ENCODE measurements around the gene TCHP.
A peak's percentile ranks its signal among the peaks of the same experiment; 100 is the strongest.
"Not testable (repeated sequence)": the region's sequence is repeated elsewhere in the genome, so short reads cannot be mapped to it uniquely, and the experiment has no call there.

The TCHP gene

DNA sequence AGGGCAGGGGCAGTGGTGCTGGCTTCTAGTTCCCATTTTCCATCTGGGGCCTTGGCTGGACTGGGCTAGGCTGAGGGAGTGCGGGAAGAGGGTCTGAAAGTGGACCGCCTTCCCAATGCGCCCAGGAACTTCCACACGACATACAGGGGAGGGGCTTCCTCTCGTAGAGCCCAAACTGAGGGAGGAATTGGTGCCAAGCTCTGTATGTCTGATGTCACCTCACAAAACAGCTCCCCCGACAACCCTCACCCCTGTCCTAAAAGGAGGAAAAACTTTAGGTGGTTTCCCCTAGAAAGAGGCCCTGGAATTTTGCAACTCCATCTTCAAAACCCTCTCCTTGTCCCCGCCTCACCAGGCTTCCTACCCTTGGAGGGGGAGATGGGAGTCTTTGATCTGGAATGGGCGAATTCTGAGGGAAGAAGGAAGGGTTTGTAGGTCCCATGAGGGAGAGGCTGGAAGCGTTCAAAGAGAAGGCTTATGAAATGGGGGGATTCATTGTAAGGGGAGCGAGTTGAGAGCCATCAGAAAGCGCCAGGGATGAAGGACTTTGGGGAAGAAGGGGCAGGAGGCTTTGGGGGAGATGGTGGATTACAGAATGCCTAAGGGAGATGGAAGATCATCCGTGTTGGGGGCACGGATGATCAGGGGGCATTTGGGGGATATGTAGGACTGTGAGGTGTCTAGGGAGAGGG lies 20.6 kb upstream of the TCHP start:
- DNase-seq: no peak

DNA sequence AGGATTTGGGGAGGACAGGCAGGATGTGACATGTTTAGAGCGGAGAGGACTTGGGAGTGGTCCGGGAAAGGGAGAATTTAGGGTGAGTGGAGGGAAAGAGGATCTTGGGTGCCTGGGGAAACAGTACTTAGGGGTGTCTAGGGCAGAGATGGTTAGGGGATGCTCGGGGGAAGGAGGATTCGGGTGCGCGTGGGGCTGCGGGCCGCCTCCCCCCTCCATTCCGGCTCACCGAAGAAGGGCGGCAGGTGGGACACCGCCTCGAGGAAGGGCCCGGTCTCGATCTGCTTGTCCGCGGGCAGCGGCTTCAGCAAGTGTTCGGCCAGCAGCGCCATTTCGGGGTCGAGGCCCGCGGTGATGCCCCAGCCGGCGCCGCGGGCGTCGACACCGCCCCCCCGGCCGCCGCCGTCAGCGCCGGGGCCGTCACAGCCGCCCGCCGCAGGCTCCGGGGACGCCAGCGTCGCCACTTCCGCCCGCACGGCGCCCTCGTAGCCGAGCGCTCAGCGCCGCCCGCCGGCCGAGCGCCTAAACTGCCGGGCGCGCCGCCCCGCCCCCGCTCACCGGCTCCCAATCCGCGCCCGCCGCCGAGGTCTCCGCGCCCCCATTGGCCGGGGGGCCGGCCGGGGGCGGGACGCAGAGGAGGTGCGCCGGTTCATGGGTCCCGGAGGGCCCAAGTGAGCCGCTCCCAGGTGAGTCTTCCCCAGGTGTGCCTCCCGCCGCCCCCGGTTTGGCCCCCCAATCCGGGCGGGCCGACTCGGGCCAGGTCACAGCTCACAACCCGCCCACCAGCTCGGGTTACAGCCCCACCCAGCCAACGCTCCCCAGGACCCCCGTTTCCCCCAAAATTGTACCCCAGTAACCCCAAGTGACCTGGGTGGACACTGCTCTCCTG lies 19.8 kb upstream of the TCHP start, which contains the start of gene GLTP:
GLTP (minus strand) TSS at position 499 of the 889 bp plus-strand sequence; CDS start at position 332, 167 bp downstream.
- peak; percentile 72 for DNase-seq

DNA sequence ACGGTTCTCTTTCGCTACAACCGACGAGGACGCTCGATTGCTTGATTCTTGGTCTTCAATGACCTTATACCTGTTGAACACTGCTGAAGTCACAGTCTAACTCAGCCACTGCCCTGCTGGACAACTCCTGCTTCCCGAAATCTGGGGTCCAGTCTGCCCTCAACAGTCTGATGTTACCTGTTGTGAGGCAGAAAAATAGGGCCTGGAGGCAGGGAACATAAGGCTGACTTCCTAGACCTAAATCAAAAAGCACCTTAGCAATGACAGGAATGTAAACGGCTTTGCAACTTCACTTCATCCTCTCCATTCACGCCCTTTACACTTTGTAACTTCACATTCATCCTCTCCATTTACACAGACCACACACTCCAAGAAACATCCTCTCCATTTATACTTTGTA lies 19.1 kb upstream of the TCHP start:
- no peak for DNase-seq

DNA sequence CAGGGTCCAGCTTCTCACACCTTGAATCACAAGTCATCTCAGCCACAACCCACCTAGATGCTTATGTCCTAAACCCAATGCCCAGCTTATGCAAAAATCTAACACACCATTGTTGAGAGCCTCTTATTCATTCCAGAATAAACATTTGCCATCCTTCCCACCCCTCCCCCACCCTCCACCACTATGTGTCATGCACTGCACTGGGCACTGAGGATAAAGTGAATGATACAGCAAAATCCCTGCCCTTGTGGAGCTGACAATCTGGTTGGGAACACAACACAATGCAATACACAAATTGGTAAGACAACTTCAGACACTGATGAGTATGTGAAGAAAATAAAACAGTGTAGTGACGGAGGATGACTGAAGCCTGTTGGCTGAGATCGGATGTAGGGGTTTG lies 18.3 kb upstream of the TCHP start:
- no peak for DNase-seq

DNA sequence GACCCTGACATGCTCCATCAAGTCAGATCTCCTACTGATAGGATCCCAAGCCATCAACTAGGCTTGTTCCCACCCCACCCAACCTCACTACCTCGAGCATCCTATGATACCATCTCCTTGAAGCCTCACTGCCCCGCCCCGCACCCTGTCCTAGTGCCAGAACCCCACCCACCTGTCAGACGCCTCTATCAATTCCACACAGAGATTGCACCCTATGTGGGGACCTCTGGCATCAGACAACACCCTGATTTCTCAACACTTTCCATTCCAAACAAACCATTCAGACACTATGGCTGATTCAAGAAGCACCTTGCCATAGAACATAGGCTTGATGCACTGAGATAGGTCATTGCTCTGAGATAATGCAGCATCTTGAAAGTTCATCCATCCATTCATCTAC lies 16.6 kb upstream of the TCHP start:
- DNase-seq: peak; percentile 24

DNA sequence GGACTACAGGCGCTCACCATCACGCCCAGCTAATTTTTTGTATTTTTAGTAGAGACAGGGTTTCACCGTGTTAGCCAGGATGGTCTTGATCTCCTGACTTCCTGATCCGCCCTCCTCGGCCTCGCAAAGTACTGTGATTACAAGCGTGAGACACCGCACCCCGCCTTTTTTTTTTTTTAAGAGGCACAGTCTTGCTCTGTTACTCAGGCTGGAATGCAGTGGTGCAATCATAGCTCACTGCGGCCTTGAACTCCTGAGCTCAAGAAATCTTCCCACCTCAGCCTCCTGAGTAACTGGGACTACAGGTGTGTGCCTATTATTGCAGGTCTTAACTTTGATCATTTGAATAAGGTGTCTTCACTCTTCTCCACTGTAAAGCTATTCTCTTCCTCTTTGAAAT lies 14.5 kb upstream of the TCHP start:
- DNase-seq: peak; percentile 81

DNA sequence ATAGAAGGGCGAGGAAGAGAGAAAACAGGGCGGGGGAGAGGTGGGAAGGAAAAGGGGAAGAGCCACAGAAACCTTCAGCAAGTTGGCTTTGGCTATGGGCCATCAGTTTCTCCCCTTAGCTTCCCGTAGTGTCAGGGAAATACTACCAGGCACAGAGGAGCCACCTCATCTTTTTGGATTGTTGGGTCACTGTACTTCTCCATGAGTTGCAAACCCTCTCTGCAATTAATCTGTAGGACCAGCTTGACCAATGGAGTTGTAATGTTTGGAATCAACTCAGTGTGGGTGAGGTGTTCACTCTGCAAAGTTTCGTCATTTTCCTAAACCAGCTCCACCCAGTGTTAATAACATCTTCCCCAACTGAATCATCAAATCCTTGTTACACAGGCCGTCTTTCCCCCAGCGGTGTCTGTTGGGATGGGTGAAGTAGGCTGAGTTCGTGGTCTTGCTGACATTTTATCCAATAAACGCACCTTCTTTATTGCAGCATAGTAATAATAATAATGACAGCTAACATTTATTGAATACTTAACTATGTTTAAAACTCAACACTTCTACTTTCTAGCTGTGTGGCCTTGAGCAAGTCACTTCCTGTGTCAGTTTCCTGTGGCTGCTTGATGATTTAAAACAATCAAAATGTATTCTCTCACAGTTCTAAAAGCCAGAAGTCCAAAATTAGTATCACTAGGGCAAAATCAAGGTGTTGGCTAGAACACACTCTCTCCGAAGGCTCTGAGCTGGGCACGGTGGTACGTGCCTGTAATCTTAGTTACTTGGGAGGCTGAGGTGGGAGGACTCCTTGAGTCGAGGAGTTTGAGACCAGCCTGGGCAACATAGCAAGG lies 11.7 kb upstream of the TCHP start:
- DNase-seq: peak; percentile 98

DNA sequence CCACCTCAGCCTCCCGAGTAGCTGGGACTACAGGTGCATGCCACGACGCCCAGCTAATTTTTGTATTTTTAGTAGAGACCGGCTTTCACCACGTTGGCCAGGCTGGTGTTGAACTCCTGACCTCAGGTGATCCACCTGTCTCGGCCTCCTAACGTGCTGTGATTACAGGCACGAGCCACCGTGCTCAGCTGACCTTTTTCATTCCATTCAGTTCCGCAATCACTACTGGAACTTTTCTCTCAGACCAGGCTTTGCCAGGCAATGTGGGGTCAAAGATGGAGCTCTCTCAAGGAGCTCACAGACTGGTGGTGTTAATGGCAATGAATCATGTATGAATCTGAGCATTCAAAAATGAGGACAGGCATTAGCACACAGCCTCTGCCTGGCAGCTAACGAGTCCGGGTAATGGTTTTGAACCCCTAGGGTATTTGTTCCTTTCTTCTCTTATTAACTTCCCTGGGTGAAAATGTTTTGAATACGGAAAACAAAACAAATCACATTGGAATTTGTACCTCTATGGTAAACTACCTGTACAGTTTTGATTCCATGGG lies 9.4 kb upstream of the TCHP start:
- DNase-seq: no peak

DNA sequence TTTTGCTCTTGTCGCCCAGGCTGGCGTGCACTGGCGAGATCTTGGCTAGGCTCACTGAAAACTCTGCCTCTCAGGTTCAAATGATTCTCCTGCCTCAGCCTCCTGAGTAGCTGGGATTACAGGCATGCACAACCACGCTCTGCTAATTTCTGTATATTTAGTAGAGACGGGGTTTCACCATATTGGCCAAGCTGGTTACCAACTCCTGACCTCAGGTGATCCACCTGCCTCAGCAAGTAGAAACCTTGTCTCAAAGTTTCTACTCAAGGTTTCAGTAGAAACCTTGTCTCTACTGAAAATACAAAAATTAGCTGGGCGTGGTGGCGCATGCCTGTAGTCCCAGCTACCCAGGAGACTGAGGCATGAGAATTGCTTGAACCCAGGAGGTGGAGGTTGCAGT lies 8.3 kb upstream of the TCHP start:
- DNase-seq: not testable (repeated sequence)

DNA sequence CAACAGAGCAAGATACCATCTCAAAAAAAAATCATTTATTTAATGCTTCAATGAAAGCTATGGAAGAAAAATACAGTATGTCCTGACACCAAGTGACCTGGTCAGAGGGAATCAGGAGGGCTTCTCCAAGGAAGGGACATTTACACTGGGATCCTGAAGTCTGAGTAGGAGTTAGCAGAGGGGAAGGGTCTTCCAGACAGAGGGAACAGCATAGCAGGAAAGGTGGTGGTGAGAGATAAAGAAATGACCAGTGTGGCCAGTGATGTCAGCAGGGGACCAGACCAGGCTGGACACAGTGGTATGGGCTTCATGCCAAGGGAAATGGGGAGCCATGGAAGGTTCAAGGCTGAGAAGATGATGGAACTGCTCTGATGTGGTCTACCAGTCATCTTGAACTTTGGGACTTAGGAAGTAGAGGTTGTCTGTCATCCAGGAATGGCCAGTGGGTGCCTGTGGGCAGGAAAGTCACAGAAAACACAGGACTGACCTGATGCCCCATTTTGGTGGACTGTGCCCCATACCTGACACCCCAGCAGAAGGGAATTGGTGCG lies 7.8 kb upstream of the TCHP start:
- no peak for DNase-seq

DNA sequence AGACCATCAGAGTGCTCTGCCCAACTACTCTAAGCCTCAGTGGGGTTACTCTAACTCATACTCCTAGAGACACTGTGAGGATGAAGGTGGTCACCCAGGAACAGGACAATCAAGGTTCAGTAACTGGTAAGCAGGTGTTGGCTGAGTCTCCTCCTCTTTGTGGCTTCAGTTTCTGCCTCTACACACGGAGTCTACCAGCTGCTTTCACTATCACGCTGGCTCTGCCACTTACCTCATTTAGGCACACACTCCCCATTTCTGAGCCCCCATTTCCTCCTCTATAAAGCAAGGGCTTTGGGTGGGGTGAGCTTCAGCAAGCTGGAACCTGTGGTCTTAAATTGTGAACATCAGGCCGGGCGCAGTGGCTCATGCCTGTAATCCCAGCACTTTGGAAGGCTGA lies 7.3 kb upstream of the TCHP start:
- no peak for DNase-seq

DNA sequence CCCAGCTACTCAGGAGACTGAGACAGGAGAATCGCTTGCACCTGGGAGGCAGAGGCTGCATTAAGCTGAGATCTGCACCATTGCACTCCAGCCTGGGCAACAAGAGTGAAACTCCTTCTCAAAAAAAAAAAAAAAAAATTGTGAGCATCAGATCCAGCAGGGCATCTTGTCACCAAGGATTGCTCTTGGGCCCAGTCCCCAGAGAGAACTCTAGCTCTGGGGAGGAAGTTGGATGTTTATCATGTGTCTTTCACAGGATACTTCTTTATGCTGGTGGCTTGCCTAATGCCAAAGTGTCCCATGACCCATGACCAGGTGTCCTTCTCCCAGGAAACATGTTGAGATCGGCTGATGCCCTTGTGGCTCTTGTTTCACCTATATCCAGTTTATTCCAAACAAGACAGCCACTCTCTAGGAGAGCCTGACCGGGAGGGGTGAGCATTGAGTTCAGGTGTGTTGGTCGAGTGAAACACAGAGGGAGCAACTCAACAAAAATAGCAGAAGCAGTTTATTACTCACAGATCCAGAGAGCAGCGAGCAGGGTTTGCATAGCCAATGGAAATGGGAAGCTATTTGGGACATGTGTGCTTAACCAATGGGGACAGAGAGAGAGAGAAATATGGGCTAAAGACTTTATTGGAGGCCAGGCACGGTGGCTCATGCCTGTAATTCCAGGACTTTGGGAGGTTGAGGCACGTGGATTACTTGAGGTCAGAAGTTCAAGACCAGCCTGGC lies 6.6 kb upstream of the TCHP start:
- DNase-seq: no peak

DNA sequence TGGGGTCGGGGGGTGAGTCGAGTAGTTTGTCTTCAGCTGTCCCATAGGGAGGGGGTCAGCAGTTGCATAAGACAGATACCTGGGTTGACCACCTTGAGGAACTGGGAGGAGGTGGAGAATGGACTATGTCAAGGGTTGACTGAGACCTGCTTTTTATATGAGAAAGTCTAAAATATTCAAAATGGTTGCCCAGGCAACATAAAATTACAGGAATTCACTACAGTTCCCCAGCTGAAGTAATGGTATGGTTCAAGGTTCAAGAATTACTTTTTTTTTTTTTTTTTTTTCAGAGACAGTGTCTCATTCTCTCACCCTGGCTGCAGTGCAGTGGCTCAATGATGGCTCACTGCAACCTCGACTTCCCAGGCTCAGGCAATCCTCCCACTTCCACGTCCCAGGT lies 5.1 kb upstream of the TCHP start:
- DNase-seq: no peak

DNA sequence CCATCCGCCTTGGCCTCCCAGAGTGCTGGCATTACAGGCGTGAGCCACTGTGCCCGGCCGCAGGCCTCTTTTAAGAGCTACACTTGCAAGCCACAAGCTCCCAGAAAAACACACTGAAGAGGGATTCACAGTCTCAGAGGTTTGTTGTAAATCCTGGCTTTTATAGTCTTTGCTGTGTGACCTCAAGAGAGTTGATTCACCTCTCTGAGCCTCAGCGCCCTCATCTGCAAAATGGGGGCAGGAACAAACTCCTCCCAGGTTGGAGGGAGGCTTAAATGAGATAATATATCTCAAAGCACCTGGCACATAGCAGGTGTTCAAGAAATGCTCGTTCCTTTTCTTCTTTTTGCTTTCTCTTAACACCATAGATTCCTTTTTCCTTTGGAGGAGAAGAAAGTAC lies 3.9 kb upstream of the TCHP start:
- no peak for DNase-seq

DNA sequence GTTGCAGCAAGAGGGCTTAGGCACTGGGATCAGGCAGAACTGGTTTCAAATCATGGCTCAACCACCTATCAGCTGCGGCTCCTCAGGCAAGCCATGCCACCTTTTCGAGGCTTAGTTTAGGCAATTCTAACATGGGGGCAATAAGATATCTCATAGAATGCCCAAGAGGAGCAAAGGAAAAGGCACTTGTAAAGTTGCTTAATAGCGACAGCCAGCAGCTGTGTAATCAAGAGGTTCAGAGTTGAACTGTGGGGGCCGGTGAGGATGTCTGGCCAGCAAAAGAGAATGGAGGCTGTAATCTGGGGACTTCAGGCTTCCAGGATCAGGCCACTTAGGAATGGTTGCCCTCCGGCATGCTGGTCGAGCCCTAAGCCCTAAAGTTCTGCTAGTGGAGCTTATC lies 3.0 kb upstream of the TCHP start:
- no peak for DNase-seq

DNA sequence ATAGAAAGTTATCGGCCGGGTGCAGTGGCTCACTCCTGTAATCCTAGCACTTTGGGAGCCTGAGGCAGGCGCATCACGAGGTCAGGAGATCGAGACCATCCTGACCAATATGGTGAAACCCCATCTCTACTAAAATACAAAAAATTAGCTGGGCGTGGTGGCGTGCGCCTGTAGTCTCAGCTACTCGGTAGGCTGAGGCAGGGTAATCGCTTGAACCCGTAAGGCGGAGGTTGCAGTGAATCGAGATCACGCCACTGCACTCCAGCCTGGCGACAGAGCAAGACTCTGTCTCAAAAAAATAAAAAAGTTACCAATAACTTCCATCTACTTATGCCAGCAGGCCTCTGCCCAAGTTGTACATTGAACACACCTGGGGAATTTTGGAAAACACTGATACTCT lies 729 bp upstream of the TCHP start:
- not testable (repeated sequence) for DNase-seq

DNA sequence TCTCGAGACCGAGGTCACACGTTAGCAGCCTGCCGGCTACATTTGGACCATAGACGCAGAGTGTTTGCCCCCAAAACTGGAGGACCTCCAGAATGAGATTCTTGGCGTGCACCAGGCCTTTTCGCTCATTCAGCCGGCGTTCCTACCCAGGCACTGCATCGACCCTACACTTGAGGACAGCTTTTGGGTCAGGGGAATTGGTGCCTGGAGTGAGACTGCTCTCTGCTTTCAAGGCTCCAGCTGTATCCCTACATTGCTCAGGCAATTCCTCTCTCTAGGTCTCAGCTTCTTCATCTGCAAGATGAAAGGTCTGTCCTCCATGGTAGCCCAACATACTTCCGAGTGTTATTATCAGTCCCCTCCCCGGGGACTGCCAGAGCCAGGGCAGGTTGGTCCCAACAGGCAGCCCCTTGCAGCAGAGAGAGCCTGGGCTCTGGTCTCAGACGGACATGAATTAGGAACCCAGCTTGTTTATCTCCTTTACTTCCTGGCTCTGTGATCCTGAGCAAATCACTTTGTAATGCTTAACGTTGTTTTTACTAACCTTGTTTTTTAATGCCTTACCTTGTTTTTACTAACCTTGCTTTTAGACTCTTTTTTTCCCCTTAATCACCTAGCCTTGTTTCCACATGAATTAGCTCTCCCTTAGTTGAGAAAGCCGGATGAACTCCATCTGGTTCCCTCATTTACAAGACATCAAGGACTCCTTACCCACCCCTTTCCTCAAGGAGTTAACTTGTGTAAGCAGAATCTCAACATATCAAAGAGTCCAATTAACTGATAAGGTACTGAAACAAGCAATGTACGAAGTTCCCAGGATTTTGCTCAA lies 892 bp downstream of the TCHP start:
- DNase-seq: no peak

DNA sequence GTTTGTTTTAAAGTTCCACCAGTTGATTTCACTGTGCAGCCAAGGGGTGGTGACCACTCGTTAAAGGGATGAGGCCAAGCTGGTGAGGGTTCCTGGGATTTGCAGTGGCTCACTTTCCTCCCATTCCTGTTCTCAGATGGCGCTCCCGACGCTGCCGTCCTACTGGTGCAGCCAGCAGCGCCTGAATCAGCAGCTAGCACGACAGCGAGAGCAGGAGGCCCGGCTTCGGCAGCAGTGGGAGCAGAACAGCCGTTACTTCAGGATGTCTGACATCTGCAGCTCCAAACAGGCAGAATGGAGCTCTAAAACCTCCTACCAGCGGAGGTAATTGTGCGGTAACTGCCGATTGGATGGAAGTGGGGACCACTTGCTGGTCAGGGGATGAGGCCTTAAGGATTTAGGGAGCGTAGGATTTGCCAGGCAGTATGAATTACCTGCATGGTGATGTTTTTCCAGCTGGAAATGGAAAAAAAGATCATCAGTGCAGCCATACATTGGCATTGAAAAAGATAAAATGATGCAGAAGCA lies 2.9 kb downstream of the TCHP start:
- DNase-seq: no peak

DNA sequence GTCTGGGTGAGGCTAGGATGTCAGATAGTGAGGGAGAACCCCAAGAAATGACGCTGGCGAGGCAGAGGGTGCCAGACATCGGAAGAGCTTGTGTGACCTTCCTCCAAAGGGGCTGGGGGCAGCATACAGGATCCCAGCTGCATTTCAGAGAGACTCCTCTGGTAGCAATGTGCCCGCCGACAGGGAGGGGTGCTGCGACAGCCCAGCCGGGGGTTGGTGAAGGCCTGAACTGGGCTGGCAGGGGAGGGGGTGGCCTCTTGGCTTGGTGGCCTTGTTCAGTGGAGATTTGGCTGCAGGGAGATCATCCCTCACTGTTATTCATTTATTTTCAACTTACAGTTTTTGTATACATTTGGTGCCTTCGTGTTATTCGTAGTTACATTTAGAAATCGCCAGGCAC lies 5.2 kb downstream of the TCHP start:
- DNase-seq: no peak

DNA sequence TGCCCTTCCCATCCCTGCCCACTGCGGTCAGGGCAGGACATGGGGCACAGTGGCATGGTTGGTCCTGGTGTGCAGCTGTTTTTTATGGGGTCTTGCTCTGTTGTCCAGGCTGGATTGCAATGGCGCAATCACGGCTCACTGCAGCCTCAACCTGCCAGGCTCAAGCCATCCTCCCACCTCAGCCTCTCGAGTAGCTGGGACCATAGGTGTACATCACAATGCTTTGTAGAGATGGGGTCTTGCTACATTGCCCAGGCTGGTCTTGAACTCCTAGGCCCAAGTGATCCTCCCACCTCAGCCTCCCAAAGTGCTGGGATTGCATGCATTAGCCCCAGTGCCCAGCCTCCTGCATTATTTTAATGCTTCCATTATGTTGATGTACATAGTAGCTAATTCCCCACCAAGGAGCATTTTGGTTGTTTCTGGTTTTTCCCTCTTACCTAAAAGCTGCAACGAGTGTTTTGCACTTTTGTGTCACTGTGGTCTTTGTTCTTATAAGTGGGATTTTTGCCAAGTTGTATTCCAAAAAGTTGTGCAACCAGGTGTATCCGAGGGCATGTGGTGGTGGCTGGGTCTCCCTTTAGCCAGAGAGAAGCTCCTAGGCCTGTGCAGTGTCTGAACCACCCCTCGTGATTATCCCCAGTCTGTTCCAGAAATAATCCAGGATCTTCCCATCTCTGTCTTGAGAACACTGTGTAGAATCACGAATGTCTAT lies 10.3 kb downstream of the TCHP start:
- no peak for DNase-seq
